ENCODE data around the gene ATP2B3.

DNA sequence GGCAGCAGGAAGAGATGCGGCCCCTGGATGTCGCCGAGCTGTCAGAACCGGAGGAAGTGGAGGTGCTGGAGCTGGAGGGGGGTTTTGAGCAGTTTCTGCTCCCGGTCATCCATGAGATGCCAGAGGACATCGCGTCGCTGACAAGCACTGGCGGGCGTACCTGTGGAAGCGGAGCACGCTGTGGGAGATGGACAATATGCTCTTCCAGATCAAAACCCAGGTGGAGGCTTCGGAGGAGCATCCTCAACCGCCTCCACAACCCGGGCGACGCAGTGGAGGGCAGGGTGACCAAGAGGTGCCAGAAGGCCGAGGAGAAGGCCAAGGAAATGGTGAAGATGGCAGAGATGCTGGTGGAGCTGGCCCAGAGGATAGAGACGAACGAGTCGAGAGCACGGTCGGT is 89.1 kb downstream of the ATP2B3 start:
- TF ChIP-seq CTCF (IDR thresholded peaks at IDR 0.05; ENCODE audit: extremely low read depth in 1 of 2, insufficient read depth in 1 of 2, low read depth in 1 of 2, low read length in 2 of 2) (no peak), POLR2A (IDR thresholded peaks at IDR 0.05; ENCODE audit: low read depth, low read length) (no peak)
